Measurements from ENCODE around the gene MTR.

The MTR gene

GRCh38 chr1:236810018-236810417 is 14.9 kb downstream of the MTR start:
- Histone ChIP-seq H3K4me1 (ENCODE audit: control insufficient read depth, insufficient read depth, low read length) (no peaks in the 10 kb centered on the region), H3K4me3 (ENCODE audit: low read depth, low read length) (no peak overlapping the region), H3K9me3 (ENCODE audit: control insufficient read depth, insufficient read depth, low read length) (no peaks in the 10 kb centered on the region), H3K9ac (ENCODE audit: low read depth, low read length) (no peak overlapping the region), H3K27me3 (ENCODE audit: control insufficient read depth, insufficient read depth, low read length) (no peaks in the 10 kb centered on the region), H3K36me3 (ENCODE audit: control insufficient read depth, insufficient read depth, low read length) (no peaks in the 10 kb centered on the region)

GRCh38 chr1:236812334-236813030 is 17.4 kb downstream of the MTR start:
- no peaks in the 10 kb centered on the region for H3K9me3 ChIP-seq (ENCODE audit: control insufficient read depth, insufficient read depth, low read length)
- H3K4me3 ChIP-seq (ENCODE audit: low read depth, low read length) = no peak overlapping the region
- H3K27me3 ChIP-seq (ENCODE audit: control insufficient read depth, insufficient read depth, low read length) = no peaks in the 10 kb centered on the region
- no peak overlapping the region for H3K9ac ChIP-seq (ENCODE audit: low read depth, low read length)
- no peaks in the 10 kb centered on the region for H3K36me3 ChIP-seq (ENCODE audit: control insufficient read depth, insufficient read depth, low read length)
- H3K4me1 ChIP-seq (ENCODE audit: control insufficient read depth, insufficient read depth, low read length) = no peaks in the 10 kb centered on the region

GRCh38 chr1:236815941-236816340 is 20.8 kb downstream of the MTR start:
- no peaks in the 10 kb centered on the region for H3K36me3 ChIP-seq (ENCODE audit: control insufficient read depth, insufficient read depth, low read length)

GRCh38 chr1:236819856-236820255 is 24.8 kb downstream of the MTR start:
- H3K4me1 ChIP-seq (ENCODE audit: control insufficient read depth, insufficient read depth, low read length) = no peaks in the 10 kb centered on the region
- no peak overlapping the region for H3K9ac ChIP-seq (ENCODE audit: low read depth, low read length)
- H3K36me3 ChIP-seq (ENCODE audit: control insufficient read depth, insufficient read depth, low read length) = no peaks in the 10 kb centered on the region
- H3K9me3 ChIP-seq (ENCODE audit: control insufficient read depth, insufficient read depth, low read length) = no peaks in the 10 kb centered on the region
- no peak overlapping the region for H3K4me3 ChIP-seq (ENCODE audit: low read depth, low read length)
- no peaks in the 10 kb centered on the region for H3K27me3 ChIP-seq (ENCODE audit: control insufficient read depth, insufficient read depth, low read length)

More at GRCh38 chr1:236815941-236816340, 20.8 kb downstream of the MTR start:
- Histone ChIP-seq H3K4me1 (ENCODE audit: control insufficient read depth, insufficient read depth, low read length) (no peaks in the 10 kb centered on the region), H3K27me3 (ENCODE audit: control insufficient read depth, insufficient read depth, low read length) (no peaks in the 10 kb centered on the region), H3K4me3 (ENCODE audit: low read depth, low read length) (no peak overlapping the region), H3K9ac (ENCODE audit: low read depth, low read length) (no peak overlapping the region), H3K9me3 (ENCODE audit: control insufficient read depth, insufficient read depth, low read length) (no peaks in the 10 kb centered on the region)

- no peak overlapping the region for H3K4me3 ChIP-seq (ENCODE audit: low read depth, low read length)
- no peaks in the 10 kb centered on the region for H3K27me3 ChIP-seq (ENCODE audit: control insufficient read depth, insufficient read depth, low read length)
- no peaks in the 10 kb centered on the region for H3K4me1 ChIP-seq (ENCODE audit: control insufficient read depth, insufficient read depth, low read length)
- no peaks in the 10 kb centered on the region for H3K36me3 ChIP-seq (ENCODE audit: control insufficient read depth, insufficient read depth, low read length)
- H3K9ac ChIP-seq (ENCODE audit: low read depth, low read length) = no peak overlapping the region
- no peaks in the 10 kb centered on the region for H3K9me3 ChIP-seq (ENCODE audit: control insufficient read depth, insufficient read depth, low read length)
Measured at GRCh38 chr1:236821091-236821627, 26.1 kb downstream of the MTR start.

- Histone ChIP-seq H3K36me3 (ENCODE audit: control insufficient read depth, insufficient read depth, low read length) (no peaks in the 10 kb centered on the region), H3K4me1 (ENCODE audit: control insufficient read depth, insufficient read depth, low read length) (no peaks in the 10 kb centered on the region), H3K27me3 (ENCODE audit: control insufficient read depth, insufficient read depth, low read length) (no peaks in the 10 kb centered on the region), H3K9me3 (ENCODE audit: control insufficient read depth, insufficient read depth, low read length) (no peaks in the 10 kb centered on the region), H3K4me3 (ENCODE audit: low read depth, low read length) (no peak overlapping the region), H3K9ac (ENCODE audit: low read depth, low read length) (no peak overlapping the region)
Measured at GRCh38 chr1:236823559-236823958, 28.5 kb downstream of the MTR start.

- no peaks in the 10 kb centered on the region for H3K27me3 ChIP-seq (ENCODE audit: control insufficient read depth, insufficient read depth, low read length)
- no peak overlapping the region for H3K4me3 ChIP-seq (ENCODE audit: low read depth, low read length)
- no peaks in the 10 kb centered on the region for H3K9me3 ChIP-seq (ENCODE audit: control insufficient read depth, insufficient read depth, low read length)
- H3K4me1 ChIP-seq (ENCODE audit: control insufficient read depth, insufficient read depth, low read length) = no peaks in the 10 kb centered on the region
- H3K36me3 ChIP-seq (ENCODE audit: control insufficient read depth, insufficient read depth, low read length) = no peaks in the 10 kb centered on the region
- no peak overlapping the region for H3K9ac ChIP-seq (ENCODE audit: low read depth, low read length)
Measured at GRCh38 chr1:236829085-236829484, 34.0 kb downstream of the MTR start.

- Histone ChIP-seq H3K9me3 (ENCODE audit: control insufficient read depth, insufficient read depth, low read length) (no peaks in the 10 kb centered on the region), H3K9ac (ENCODE audit: low read depth, low read length) (no peak overlapping the region), H3K27me3 (ENCODE audit: control insufficient read depth, insufficient read depth, low read length) (no peaks in the 10 kb centered on the region), H3K4me3 (ENCODE audit: low read depth, low read length) (no peak overlapping the region), H3K36me3 (ENCODE audit: control insufficient read depth, insufficient read depth, low read length) (no peaks in the 10 kb centered on the region), H3K4me1 (ENCODE audit: control insufficient read depth, insufficient read depth, low read length) (no peaks in the 10 kb centered on the region)
Measured at GRCh38 chr1:236830116-236830515, 35.0 kb downstream of the MTR start.

- Histone ChIP-seq H3K36me3 (ENCODE audit: control insufficient read depth, insufficient read depth, low read length) (no peaks in the 10 kb centered on the region), H3K4me1 (ENCODE audit: control insufficient read depth, insufficient read depth, low read length) (no peaks in the 10 kb centered on the region), H3K27me3 (ENCODE audit: control insufficient read depth, insufficient read depth, low read length) (no peaks in the 10 kb centered on the region), H3K9ac (ENCODE audit: low read depth, low read length) (no peak overlapping the region), H3K9me3 (ENCODE audit: control insufficient read depth, insufficient read depth, low read length) (no peaks in the 10 kb centered on the region), H3K4me3 (ENCODE audit: low read depth, low read length) (no peak overlapping the region)
Measured at GRCh38 chr1:236830560-236830959, 35.5 kb downstream of the MTR start.

- H3K36me3 ChIP-seq (ENCODE audit: control insufficient read depth, insufficient read depth, low read length) = no peaks in the 10 kb centered on the region
- no peaks in the 10 kb centered on the region for H3K9me3 ChIP-seq (ENCODE audit: control insufficient read depth, insufficient read depth, low read length)
- no peaks in the 10 kb centered on the region for H3K27me3 ChIP-seq (ENCODE audit: control insufficient read depth, insufficient read depth, low read length)
- H3K9ac ChIP-seq (ENCODE audit: low read depth, low read length) = no peak overlapping the region
- no peaks in the 10 kb centered on the region for H3K4me1 ChIP-seq (ENCODE audit: control insufficient read depth, insufficient read depth, low read length)
- no peak overlapping the region for H3K4me3 ChIP-seq (ENCODE audit: low read depth, low read length)
Measured at GRCh38 chr1:236833575-236833974, 38.5 kb downstream of the MTR start.

- no peak overlapping the region for H3K4me3 ChIP-seq (ENCODE audit: low read depth, low read length)
- no peaks in the 10 kb centered on the region for H3K36me3 ChIP-seq (ENCODE audit: control insufficient read depth, insufficient read depth, low read length)
- H3K4me1 ChIP-seq (ENCODE audit: control insufficient read depth, insufficient read depth, low read length) = no peaks in the 10 kb centered on the region
- no peaks in the 10 kb centered on the region for H3K9me3 ChIP-seq (ENCODE audit: control insufficient read depth, insufficient read depth, low read length)
- H3K9ac ChIP-seq (ENCODE audit: low read depth, low read length) = no peak overlapping the region
- no peaks in the 10 kb centered on the region for H3K27me3 ChIP-seq (ENCODE audit: control insufficient read depth, insufficient read depth, low read length)
Measured at GRCh38 chr1:236834876-236835275, 39.8 kb downstream of the MTR start.

- no peak overlapping the region for H3K4me3 ChIP-seq (ENCODE audit: low read depth, low read length)
- no peaks in the 10 kb centered on the region for H3K36me3 ChIP-seq (ENCODE audit: control insufficient read depth, insufficient read depth, low read length)
- H3K9ac ChIP-seq (ENCODE audit: low read depth, low read length) = no peak overlapping the region
- H3K4me1 ChIP-seq (ENCODE audit: control insufficient read depth, insufficient read depth, low read length) = no peaks in the 10 kb centered on the region
- no peaks in the 10 kb centered on the region for H3K27me3 ChIP-seq (ENCODE audit: control insufficient read depth, insufficient read depth, low read length)
- no peaks in the 10 kb centered on the region for H3K9me3 ChIP-seq (ENCODE audit: control insufficient read depth, insufficient read depth, low read length)
Measured at GRCh38 chr1:236835491-236835890, 40.4 kb downstream of the MTR start.

Measured in iPS-15b (cell line).